GM19467 (cell line): ENCODE data around the gene SMYD3.

Experiments used
- ATAC-seq: cut with Tn5 transposase; IDR thresholded peaks from one replicate; pipeline ENCODE4 v1.9.1; 2021; ENCODE audit warnings: mild to moderate bottlenecking, moderate library complexity; ENCODE audit not compliant: unreplicated experiment

SMYD3 gene

DNA sequence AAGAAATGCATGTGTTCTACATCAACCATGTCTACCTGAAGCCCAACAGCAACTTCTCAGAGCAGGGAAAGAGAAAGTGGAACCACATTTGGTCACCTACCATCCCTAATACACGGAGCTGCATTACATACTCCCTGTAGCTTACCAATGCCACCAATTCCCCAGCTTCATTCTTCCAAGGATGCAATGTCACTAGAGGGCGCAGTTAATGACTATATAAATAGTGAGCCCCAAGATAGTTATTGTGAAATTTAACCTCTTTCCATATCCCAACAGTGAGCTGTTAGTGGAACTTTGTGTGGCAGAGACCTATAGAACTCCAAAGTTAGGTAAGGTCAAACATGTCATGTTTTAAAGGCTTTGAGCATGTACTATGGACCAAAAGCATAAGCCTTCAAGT is 618.3 kb downstream of the SMYD3 start:
- no peak for ATAC-seq

DNA sequence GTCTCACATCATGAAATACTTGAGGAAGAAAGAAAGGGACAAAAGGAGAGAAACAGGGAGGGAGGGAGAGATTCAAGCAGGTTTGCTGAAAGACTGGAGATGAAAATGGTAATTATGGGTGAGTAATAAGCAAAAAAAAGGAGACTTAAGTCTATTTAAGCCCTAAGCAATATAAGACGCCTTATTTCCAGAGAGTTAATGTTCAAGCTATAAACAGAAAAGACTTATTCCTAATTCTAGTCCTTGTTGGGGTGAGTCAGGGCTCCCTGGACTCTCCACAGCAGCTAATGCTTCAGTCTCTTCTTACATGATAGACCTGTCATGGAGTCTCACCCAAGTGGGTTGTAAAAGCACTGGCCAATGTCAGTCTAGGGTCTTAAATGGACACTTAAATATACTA is 619.2 kb downstream of the SMYD3 start:
- ATAC-seq = no peak

DNA sequence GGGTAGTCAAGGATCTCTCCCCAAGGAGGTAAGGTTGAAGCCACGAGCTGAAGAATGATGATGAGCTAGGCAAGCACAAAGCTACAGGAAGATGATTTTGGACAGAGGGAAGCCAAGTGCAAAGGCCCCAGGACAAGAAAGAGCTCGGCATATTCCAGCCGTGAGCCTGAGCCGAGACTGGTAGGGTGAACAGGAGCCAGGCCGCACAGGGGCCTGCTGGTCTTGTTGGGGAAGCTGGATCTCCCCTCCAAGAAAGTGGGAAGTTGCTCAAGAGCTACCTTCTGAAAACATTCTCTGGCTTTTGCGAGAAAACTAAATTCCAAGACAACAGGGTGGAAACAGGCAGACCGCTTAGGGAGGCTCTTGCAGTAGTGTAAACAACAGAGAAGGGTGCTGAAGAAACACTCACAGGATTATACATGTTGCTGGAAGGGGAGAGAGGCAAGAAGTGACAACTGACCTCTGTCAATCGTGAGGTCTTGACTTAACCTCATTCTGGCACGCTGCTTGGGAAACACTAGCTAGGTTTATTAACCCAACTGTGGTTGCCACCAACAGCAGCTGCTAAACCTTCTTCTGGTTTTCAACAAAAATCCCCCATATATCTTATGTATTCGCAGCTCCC is 625.2 kb downstream of the SMYD3 start:
- no peak for ATAC-seq

DNA sequence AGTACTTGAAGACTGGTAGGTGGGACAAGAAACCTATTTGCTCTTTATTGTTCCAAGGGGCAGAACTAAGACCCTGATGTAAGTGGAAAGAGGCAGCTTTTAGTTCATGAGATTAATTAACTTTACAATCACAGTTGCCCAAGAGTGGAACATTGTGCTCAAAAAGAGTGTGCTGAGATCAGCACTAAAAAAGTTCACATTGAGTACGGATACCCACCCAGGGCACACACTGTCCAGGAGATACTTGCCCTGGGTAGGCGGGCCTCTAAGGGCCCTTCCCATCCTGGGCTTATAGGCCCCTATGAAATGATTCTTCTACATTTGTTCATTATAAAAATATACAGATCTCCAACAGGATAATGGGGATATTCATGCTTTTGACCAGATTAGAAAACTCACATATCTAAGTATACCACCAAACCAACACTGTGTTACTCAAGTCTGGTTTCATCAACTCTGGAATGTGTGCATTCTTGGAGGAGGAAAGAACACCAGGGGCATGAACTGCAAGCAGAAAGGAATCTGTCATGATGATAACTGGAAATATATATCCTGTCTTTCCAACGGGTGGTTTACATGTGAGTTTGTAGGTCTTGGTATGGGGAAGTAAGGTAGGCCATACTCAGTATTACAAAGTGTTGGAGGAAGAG is 626.2 kb downstream of the SMYD3 start:
- ATAC-seq = no peak

DNA sequence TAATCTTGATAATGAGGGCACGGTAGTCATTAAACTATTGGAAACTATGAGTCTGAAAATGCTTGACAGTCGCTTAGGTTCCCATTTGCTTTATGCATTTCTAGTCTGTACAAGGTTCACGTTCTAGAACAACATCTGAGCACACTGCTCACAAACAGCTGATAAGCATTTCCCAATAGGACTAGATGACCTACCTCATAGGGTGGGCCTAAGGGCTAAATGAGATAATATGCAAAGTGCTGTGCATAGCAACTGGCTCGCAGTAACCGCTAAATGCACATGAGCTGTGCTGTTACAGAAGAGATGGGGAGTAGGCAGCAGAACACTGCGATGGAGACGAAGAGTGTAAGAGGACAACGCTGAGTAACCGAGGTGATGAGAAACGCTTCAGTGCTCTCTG is 628.0 kb downstream of the SMYD3 start:
- ATAC-seq = no peak

DNA sequence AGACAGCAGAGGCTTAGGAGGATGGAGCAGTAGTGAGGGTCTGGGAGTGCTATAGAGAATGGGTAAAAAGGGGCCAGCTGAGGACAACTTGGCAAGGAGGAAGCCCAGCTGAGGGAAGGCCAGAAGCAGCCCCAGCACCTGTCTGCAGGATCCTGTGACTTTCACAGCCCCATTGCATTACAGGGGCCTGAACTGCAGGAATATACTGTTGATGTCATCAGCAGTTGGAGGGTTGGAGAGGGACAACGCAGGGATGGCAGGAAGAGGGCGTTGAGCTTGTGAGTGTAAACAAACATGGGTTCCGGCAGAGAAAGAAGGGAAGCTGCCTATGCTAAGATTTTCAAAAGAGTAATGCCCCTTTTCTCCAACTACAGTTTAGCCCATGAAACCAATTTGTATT is 628.5 kb downstream of the SMYD3 start:
- ATAC-seq = no peak

DNA sequence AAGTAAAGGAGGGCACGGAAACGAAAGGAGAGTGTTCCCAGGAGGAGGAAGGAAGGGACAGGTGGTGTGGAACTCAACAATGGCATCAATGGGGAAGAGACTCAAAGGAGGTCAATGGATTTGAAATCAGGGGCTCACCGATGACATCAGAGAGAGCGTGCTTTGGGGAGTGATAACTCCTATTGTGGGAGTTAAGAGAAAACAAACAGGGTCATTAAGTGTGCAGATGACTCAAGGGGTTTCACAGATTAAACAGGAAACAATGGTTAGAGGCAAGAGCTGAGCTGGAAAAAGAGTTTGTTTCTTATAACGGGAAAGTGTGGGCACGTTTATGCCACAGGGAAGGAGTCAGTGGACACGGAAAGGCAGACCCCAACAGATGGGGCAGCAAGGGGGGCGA is 629.1 kb downstream of the SMYD3 start:
- ATAC-seq = no peak

DNA sequence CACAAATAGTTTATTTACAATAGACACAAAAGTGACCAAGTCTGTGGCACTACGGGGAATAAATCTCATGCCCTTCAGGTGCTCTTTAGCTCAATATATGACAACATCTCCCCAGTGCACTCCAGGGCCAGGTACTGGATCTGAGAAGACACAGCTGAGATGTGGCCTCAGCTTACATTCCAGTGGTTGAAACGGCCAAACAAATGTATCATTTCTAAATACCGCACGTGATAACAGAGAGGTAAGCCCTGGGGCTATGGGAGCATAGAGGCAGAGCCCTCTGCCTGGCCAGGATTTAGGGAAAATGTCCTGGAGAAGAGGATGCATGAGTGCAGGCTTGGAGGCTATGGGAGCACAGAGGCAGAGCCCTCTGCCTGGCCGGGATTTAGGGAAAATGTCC is 630.5 kb downstream of the SMYD3 start:
- ATAC-seq = no peak

DNA sequence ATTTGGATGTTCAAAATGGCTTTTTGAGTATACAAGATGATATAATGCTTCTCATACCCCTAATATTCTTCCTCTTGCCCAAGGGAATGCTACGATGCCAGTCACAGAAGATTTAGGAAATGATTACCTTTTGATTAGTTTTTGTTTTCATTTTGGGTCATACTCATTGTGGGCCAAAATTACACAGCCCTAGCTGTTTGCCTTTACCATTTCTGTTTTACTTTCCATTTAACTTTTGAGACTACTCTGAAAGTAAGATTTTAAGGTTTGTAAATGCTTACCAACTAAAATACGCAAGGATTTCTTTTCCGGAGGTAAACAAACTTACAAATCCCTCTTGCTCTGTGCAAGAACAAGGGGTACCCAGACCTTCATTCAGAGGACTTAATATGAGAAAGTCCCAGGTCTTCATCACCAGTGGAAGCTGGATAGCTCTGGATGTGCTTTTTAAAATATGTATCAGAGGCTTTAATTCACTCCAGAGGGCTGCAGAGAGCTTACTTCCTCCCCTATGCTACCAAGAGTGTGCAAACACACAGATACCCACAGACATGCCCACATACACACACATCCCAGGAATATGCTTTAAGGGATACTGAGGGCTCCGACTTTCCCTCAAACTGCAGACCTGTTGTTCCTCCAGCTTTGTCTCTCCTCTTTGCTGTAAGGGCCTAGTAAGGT is 631.4 kb downstream of the SMYD3 start:
- ATAC-seq = no peak

DNA sequence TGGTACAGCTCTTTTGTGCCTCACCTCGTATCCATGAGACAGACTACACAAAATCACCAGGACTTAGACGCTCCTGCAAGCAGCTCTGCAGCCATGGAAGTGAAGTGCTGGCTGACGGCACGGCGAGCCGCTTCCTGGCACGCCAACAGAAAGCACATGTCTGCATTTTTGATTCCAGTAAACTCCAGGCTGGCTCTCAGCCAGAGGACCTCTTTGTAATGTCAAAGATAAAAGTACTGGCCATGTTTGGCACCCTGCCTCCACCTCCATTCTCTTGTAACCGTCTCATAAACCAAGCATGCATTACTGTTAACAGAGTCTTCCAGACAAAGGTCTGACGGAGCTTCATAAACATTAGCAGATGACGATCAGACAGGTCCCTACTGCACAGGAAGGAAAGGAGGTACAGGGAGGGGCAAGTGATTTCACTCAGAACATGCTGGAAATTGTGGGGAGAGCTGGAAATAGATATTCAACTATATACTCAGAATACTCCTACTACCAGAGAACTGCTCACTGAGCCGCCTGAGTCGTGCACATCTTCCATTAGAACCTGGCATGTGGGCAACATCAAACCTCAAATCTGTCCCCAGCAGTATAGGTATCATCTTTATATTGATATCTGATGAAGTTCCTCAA is 632.0 kb downstream of the SMYD3 start:
- ATAC-seq = no peak

DNA sequence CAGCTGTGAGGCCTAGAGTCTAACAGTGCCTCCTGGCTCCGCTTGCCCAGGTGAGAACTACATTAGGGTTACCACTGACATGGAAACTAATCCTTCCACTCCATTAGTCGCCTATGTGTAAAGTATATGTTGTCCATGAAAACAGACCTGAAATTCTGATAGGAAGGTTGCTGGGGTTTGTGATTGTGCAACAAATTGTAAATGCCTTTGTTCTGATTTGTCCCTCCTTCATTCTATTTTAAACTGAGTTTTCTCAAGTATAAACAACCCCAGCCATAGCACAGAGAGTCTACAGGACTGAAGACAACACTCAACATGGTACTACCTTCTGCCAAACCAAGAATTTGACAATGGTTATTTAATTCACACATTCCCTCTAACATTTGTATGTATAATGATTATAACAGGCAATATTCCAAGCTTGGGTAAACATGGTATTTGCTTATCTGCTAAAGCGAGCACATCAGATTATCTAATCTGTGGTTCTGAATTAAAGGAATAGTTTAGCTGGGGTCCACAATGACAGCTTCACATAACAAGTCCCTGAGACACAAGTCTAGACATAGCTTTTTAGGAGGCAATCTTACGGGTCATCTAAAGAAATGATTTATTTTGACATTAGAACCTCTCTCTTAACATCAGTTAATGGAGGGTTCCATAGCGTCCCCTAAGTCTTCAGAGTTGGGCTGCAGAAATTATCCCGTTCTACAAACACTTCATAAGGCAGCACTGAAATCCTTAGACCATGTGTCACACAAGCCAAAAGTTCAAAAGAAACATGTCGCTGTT is 633.0 kb downstream of the SMYD3 start:
- ATAC-seq = no peak

DNA sequence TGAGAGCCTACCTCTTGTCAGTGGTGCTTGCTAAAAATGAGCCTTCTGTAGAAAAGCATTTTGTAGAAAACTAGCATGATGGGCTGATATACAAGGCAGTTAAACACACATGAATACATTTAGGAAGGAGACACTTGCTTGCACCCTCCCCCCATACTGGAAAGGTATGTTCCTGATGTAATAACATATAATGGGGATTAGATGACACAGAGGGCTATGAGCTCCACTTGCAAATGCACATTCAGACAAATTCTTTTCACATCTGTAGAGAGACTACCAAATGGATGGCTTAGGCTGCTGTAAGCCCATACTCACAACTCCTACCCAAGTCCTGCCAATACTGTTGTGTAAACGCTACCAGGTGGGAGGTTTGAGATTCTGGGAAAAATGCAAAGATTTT is 634.0 kb downstream of the SMYD3 start:
- no peak for ATAC-seq

DNA sequence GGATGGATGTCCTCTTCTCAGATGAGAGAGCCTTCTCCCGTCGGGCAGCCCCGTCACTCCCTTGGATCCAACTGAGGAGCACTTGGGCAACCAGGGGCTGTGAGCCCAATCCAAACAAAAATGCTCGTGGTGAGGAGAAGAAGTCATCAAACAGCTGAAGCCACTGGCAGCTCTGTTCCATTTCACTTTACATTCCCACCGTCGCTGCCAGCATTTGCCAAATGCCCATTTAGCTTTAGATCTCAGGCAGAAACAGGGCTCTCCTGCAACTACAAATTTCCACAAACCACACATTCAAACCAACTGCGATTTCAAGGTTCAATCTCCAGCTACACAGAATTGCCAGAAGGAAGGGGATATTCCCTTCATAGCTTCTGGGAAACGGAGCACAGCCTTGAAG is 634.6 kb downstream of the SMYD3 start:
- ATAC-seq = no peak

DNA sequence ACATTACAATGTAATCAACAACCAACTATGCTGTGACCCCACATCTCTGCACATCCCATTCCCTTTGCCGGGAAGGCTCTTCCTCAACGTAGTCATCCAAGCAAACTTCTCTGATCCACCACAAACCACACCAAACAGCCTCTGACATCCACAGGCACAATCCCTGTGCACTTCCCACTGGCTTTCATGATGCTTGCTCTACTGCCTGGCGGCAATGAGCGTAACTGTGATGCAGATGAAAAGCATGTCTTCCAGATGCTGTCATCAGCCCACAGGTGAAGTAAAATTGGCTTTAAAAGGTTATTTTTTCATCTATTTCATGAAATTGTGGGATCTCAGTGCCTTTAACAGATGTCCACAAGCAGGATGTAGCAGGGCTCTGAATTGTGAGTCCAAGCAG is 635.2 kb downstream of the SMYD3 start:
- ATAC-seq = no peak

DNA sequence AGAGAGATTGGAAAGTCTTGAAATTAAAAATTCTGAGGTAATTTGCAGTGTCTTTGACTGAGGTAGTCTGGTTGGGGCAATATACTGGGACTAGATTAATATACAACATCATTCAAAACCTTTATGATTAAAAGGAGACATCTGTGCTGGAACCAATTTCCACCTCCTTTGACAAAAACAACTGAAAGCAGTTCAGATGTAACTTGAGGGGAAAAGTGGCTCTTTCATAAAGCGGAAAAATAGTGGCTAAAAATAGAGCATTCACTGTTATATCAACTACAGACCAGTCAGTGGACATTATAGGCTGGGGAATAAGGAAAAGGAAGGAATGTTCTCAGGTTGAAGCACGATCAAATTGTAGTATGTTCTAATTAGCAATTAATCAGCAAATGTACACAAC is 635.9 kb downstream of the SMYD3 start:
- no peak for ATAC-seq

DNA sequence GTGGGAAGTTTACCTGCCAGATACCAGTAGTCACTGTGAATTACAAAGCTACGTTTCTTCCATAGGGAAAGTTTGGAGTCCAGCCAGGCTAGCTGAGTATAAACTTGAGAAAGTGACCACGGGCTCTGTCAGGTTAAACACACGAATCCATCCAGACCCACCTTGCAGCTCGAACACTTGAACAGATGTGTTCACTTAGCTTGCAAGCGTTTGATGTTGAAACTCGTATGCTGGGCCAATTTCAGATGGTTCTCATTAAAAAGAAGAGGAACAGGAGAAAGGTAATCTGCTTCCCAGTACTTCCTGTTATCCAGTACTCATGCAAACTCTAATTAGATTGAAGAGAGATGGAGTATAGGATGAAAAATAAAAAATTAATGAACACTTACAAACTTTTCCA is 636.4 kb downstream of the SMYD3 start:
- no peak for ATAC-seq

DNA sequence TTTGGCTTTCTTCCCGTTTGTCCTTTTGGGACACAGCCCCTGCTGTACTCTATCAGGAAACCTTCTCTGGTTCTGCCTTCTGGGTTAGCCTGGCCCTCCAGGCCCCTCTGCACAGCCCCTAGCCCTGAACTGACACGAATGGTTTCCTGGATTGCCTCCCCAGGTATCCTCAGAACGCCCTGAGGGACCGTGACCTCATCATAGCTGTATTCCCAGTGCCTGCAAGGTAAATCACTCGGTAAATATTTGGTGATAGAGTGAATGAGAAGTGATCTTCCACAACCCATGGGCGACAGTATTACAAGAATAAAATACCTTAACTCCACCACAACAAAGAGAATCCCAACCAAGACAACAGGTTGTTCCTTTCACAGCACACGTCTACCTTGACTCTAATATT is 637.2 kb downstream of the SMYD3 start:
- no peak for ATAC-seq

DNA sequence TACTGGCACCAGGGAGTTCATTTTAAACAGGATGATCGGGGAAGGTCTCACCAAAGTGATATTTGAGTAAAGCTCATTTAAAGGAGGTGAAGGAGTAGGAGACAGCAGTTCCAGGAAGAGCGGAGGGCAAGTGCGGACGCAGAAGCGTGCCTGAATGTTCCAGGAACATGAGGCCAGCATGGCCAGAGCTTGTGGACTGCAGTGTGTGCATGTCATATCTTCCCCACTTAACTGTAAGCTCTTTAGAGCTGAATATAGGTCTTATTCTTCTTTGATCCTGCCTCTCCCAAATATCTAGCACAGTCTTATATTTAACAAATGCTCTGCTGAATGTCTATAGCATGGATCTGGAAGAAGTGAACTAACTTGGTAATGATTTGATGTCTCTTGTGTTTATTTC is 639.3 kb downstream of the SMYD3 start:
- no peak for ATAC-seq

DNA sequence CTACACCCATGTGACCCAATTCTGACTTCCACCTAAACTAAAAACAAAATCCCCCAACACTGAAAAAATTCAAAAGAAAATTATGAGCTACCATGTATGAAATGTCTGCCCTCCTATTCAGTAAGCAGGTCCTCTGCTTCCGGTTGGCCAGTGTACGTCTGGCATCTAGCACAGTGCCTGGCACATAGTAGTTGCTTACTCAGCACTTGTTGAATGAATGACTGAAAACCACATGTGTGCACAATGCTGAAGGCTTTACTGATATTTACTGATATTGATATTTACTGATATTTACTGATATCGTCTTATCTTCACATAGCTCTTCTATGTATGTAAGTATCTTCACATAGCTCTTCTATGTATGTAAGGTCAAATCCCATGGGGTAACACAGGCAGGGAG is 642.2 kb downstream of the SMYD3 start:
- no peak for ATAC-seq

DNA sequence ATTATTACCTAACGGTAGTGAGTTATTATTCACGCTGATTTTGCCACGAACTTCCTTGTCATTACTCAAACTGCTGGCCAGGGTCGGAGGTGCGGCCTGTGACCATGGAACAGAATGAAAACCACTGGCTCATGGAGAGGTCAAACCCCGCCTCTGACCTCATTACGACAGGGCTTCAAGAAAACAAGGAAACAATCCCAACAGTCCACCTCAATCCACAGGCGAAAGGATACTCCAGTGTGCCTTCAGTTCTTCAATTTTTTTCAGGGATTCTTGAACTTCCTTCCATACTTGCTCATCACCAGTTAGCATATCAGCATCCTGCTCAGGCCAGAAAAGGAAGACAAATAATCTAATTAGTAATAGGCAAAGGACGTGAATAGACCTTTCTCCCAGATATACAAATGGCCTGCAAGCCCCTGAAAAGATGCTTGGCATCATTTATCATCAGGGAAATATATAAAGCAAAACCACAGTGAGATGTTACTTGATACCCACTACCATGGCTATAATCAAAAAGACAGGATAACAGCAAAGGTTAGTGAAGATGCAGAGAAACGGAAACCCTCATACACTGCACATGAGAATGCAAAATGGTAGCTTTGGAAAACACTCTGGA is 643.4 kb downstream of the SMYD3 start:
- no peak for ATAC-seq
